Stimulated activated CD8-positive, alpha-beta memory T cell treated with anti-CD3 and anti-CD28 coated beads, Interleukin-12 subunit alpha, Interleukin-12 subunit beta, amount 100 ng/mL, for 24 hours (primary cell): ENCODE measurements around the gene AIFM3.
"Not testable (repeated sequence)": the region's sequence is repeated elsewhere in the genome, so short reads cannot be mapped to it uniquely, and the experiment has no call there.

Experiments
- DNase-seq: peaks from one replicate; pipeline ENCODE4 v3.0.0-alpha.2; 2020; ENCODE audit errors: extremely low read depth

The AIFM3 gene

GRCh38 chr22:20959578-20960461, 7.2 kb upstream of the AIFM3 start:
- no peak for DNase-seq

- no peak for DNase-seq
These were observed 6.4 kb upstream of the AIFM3 start for GRCh38 chr22:20960609-20961008.

DNA sequence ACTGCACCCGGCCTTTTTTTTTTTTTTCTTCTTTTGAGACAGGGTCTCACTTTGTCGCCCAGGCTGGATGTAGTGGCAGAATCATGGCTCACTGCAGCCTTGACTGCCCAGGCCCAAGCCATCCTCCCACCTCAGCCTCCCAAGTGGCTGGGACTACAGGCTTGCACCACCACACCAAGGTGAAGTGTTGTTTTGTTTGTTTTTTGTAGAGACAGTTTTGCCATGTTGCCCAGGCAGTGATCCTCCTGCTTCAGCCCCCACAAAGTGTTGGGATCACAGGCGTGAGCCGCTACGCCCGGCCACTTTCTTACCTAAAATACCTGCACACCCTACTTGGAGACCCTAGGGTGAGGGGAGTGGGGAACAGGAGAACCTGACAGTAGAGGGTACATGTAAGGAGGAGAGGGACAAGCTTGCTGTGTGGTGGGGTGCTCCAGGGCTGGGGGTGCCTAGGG, 4.5 kb upstream of the AIFM3 start:
- no peak for DNase-seq

DNA sequence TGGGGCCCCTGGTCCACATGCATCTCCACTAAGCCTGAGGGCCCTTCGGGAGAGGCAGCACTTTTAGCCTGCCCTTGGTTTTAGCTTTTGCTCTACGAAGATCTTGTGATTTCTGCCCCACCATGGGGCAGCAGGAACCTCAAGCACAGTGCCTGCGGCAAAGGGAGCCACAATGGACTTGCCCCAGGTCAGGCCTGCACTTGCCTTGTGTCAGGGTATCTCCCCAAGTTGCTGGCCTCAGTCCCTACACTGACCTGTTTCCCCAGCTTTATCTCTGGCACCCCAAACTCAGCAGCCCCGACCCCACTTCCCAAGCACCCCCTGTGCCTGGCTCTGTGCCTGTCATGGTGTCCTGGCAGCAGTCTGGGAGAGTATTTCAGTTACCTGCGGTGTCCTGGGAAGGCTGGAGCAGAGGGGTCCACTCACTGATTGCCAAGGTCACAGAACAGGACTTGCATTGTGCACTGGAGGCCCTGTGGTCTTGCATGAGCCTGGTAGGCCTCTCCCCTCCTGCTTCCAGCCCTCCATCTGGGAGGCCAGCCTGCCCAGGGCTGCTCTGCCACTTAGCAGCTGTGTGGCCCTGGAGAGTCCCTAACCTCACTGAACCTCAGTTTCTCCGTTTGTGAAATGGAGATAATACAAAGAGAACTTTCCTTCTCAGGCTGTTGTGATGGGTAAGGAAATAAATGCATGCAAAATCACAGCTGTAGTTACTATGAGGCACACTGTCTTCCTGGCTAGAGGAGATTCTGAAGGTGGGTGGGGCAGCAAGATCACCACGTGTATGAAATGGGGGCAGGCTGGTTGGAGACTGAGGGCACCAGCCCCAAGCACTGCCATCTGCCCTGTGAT, 3.6 kb upstream of the AIFM3 start:
- no peak for DNase-seq

GRCh38 chr22:20964090-20964798, 2.8 kb upstream of the AIFM3 start:
- DNase-seq = no peak

- no peak for DNase-seq
These were observed 2.3 kb upstream of the AIFM3 start for GRCh38 chr22:20964799-20965103.

DNA sequence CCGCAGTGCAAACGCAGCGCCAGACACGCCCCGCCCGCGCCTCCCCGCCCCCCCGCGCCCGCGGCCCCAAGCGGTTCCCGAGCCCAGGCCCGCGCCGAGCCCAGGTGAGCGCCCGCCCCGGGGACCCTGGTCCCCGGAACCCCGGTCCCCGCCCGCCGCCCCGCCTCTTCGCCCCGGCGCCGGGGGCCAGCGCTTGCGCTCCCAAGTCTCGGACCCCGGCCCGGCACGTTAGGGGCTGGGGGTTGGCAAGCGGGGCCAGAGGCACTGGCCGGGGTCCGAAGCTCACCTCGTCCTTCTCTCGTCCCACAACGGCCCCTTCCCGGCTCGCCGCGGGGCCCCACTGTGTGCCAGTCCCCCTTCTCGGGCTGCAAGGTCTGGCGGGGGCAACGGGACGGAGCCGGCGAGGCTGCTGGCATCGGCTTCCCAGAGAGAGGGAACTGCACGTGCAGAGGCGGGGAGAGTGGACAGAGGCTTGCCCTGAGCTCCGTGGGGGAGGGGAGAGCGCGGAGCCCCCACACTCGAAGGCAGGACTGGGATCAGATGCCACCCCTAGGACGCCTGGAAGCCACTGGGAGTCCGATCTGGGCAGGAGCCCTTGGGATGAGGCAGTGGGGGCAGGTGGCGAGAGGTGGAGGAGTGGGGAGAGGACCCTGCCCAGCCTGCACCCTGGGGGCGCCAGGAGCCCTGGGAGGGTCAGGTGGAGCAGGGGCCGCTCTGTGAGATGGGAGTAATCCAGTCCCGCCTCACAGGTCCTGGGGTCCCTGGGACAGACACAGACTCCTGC, 1.8 kb upstream of the AIFM3 start:
- no peak for DNase-seq

- no peak for DNase-seq
These were observed 883 bp upstream of the AIFM3 start for GRCh38 chr22:20965888-20966855.

DNA sequence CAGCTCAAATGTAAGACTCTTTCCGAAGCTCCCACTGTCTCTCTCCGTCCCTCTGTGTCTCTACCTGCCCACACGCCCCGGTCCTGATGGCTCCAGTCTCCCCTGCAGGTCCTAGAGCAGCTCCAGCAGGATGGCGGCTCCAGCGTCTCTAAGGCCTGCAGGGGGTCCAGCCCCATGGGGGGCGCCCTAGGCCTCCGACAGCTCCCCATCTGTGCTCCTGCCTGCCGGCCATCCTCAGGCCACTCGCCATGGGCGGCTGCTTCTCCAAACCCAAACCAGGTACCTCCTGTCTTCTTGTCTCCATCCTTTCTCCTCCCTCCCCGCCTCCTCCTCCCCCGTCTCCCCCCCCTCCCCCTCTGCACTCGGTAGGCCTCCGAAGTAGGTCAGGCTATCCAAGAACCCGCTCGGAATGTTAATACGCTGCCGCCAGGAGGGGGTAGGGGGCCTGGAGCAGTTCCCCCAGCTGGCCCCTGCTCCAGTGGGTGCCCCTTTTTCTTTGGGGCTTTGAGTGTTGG, 699 bp downstream of the AIFM3 start:
- no peak for DNase-seq

DNA sequence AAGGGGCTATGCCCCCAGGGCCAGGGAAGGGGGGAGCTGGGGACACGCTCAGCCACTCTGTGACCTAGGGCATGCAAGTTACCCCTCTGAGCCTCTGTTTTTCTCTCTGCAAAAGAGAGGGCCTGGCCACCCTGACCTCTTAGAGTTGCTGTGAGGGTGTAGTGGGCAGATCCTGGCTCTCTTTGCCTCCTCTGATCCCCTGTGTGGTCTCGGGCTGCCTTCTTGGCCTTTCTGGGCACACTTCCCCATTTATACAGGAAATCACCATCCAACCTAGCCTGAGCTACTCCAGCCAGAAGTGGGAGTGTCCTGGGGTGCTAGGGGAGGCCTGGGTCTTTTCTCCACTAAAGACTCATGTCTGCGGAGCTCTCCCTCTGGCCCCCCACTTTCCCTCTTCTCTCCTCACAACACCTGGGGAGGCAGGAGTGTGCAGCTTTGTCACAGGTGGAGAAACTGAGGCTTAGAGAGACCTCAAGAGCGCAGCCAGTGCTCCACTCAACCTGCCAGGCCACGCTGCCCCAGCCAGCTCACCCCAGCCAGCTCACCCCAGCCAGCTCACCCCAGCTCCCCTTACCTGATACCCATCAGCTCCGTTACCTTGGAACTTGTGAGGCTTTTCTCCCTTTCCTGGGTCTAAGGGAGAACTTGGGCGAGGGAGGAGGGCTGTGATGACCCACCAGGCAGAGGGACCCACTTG, 1.4 kb downstream of the AIFM3 start:
- DNase-seq = no peak

GRCh38 chr22:20970939-20971657, 4.0 kb downstream of the AIFM3 start:
- no peak for DNase-seq

DNA sequence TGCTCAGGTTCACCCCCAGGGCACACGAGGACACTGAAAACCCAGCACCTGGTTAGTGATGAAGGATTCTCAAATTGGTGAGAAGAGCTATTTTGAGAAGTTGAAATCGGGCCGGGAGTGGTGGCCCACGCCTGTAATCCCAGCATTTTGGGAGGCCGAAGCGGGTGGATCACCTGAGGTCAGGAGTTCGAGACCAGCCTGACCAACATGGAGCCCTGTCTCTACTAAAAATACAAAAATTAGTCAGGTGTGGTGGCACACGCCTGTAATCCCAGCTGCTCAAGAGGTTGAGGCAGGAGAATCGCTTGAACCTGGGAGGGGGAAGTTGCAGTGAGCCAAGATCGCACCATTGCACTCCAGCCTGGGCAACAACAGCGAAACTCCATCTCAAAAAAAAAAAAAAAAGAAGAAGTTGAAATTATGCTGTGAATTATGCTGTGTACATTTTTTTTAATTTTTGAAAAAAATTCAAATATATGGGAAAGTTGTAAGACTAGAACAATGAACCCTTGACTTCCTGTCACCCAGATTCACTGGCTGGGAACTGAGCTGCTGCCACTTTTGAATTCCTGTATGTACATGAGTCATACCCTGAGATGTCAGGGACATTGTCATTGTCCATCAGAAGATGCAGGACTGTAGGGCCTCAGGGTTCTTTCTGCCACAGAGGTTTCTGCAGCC, 5.1 kb downstream of the AIFM3 start:
- not testable (repeated sequence) for DNase-seq

GRCh38 chr22:20972933-20973577, 6.0 kb downstream of the AIFM3 start:
- no peak for DNase-seq

- no peak for DNase-seq
These were observed 6.7 kb downstream of the AIFM3 start for GRCh38 chr22:20973634-20974286.

GRCh38 chr22:20974336-20974955, 7.4 kb downstream of the AIFM3 start:
- DNase-seq = no peak

- DNase-seq = no peak
These were observed 8.7 kb downstream of the AIFM3 start for GRCh38 chr22:20975541-20976290.
